H9 (cell line): ENCODE data around the gene ITGB8. TPM values are rescaled to one million over a fixed set of nuclear protein-coding genes. Genes with fewer than 3 reads are reported as not detected.

ENCODE experiments used
- DNase-seq: peaks from one replicate; pipeline ENCODE4 v3.0.0-alpha.2; 2017
- H2AFZ ChIP-seq: one replicate; pipeline ENCODE4 v1.6.1; 2013; ENCODE audit warnings: mild to moderate bottlenecking, low read length, control low read depth, moderate library complexity
- H2AK5ac ChIP-seq: 2 replicates; pipeline ENCODE4 v1.6.1; 2013; ENCODE audit warnings: low read length, control low read depth, mixed read lengths; ENCODE audit not compliant: insufficient read length
- H2BK120ac ChIP-seq: one replicate; pipeline ENCODE4 v1.6.1; 2013; ENCODE audit warnings: low read depth, mild to moderate bottlenecking, low read length, control low read depth, inconsistent platforms; ENCODE audit not compliant: poor library complexity, severe bottlenecking
- H2BK12ac ChIP-seq: 2 replicates; pipeline ENCODE4 v1.6.1; 2013; ENCODE audit warnings: low read length, control low read depth, mixed read lengths, low read depth; ENCODE audit not compliant: insufficient read length
- H2BK15ac ChIP-seq: 2 replicates; pipeline ENCODE4 v1.6.1; 2013; ENCODE audit warnings: low read depth, low read length, control low read depth
- H2BK20ac ChIP-seq: one replicate; pipeline ENCODE4 v1.6.1; 2013; ENCODE audit warnings: low read depth, mild to moderate bottlenecking, low read length, control low read depth, inconsistent platforms; ENCODE audit not compliant: poor library complexity, severe bottlenecking
- H2BK5ac ChIP-seq: 2 replicates; pipeline ENCODE4 v1.6.1; 2013; ENCODE audit warnings: low read length, control low read depth, mixed read lengths; ENCODE audit not compliant: insufficient read length
- H3K14ac ChIP-seq: 2 replicates; pipeline ENCODE4 v1.6.1; 2013; ENCODE audit warnings: low read length, control low read depth; ENCODE audit not compliant: insufficient read depth
- H3K18ac ChIP-seq: 2 replicates; pipeline ENCODE4 v1.6.1; 2013; ENCODE audit warnings: low read depth, mild to moderate bottlenecking, mixed read lengths, low read length, control low read depth; ENCODE audit not compliant: insufficient read length
- H3K23ac ChIP-seq: 2 replicates; pipeline ENCODE4 v1.6.1; 2013; ENCODE audit warnings: low read length, control low read depth, mixed read lengths, low read depth; ENCODE audit not compliant: insufficient read length
- H3K23me2 ChIP-seq: 2 replicates; pipeline ENCODE4 v1.6.1; 2013; ENCODE audit warnings: low read depth, mild to moderate bottlenecking, mixed read lengths, low read length, control low read depth; ENCODE audit not compliant: insufficient read length, poor library complexity, severe bottlenecking
- H3K27ac ChIP-seq: 2 replicates; pipeline ENCODE4 v1.5.1; 2013; ENCODE audit warnings: low read length, control low read depth, mixed read lengths, low read depth; ENCODE audit not compliant: insufficient read length
- H3K27me3 ChIP-seq: 2 replicates; pipeline ENCODE4 v1.6.1; 2013; ENCODE audit warnings: low read length, control low read depth, inconsistent platforms; ENCODE audit not compliant: insufficient read depth
- H3K4ac ChIP-seq: 2 replicates; pipeline ENCODE4 v1.6.1; 2013; ENCODE audit warnings: low read depth, mild to moderate bottlenecking, control low read depth, inconsistent platforms, low read length, moderate library complexity
- H3K4me1 ChIP-seq: 2 replicates; pipeline ENCODE4 v1.6.1; 2013; ENCODE audit warnings: low read length, control low read depth, inconsistent platforms; ENCODE audit not compliant: insufficient read depth
- H3K4me2 ChIP-seq: 2 replicates; pipeline ENCODE4 v1.6.1; 2013; ENCODE audit warnings: low read length, control low read depth, mixed read lengths; ENCODE audit not compliant: insufficient read length, insufficient read depth
- H3K56ac ChIP-seq: 2 replicates; pipeline ENCODE4 v1.6.1; 2013; ENCODE audit warnings: low read depth, mild to moderate bottlenecking, mixed read lengths, low read length, control low read depth; ENCODE audit not compliant: insufficient read length
- H3K79me1 ChIP-seq: 2 replicates; pipeline ENCODE4 v1.6.1; 2013; ENCODE audit warnings: low read depth, mild to moderate bottlenecking, moderate library complexity, low read length, control low read depth, inconsistent platforms; ENCODE audit not compliant: insufficient read depth, poor library complexity, severe bottlenecking
- H3K79me2 ChIP-seq: 2 replicates; pipeline ENCODE4 v1.6.1; 2013; ENCODE audit warnings: low read length, control low read depth, inconsistent platforms; ENCODE audit not compliant: insufficient read depth
- H3K9ac ChIP-seq: 2 replicates; pipeline ENCODE4 v1.6.1; 2013; ENCODE audit warnings: low read length, control low read depth, mixed read lengths; ENCODE audit not compliant: insufficient read length; ENCODE audit errors: extremely low read depth
- H3K9me3 ChIP-seq: one replicate; pipeline ENCODE4 v1.6.1; 2013; ENCODE audit warnings: low read depth, low read length, inconsistent platforms; ENCODE audit not compliant: control insufficient read depth
- H3T11ph ChIP-seq: one replicate; pipeline ENCODE4 v1.6.1; 2013; ENCODE audit warnings: mild to moderate bottlenecking, low read length, control low read depth, inconsistent platforms
- H4K20me1 ChIP-seq: one replicate; pipeline ENCODE4 v1.6.1; 2013; ENCODE audit not compliant: control insufficient read depth, insufficient read length, insufficient read depth
- H4K5ac ChIP-seq: 2 replicates; pipeline ENCODE4 v1.6.1; 2013; ENCODE audit warnings: low read depth, mild to moderate bottlenecking, mixed read lengths, low read length, control low read depth; ENCODE audit not compliant: insufficient read length
- H4K8ac ChIP-seq: replicated peaks from 2 replicates; pipeline ENCODE4 v1.6.1; 2013; ENCODE audit warnings: low read length, control low read depth, mixed read lengths, low read depth; ENCODE audit not compliant: insufficient read length
- H4K91ac ChIP-seq: 2 replicates; pipeline ENCODE4 v1.6.1; 2013; ENCODE audit warnings: low read depth, mild to moderate bottlenecking, moderate library complexity, mixed read lengths, low read length, control low read depth; ENCODE audit not compliant: insufficient read length
- H3K27ac Mint-ChIP-seq, 3 experiments: 2 replicates in 2 of 3; 3 replicates in 1 of 3; pipeline ENCODE4 v1.8.0; 2020 to 2021; ENCODE audit warnings: mixed read lengths in 3 of 3, mild to moderate bottlenecking in 1 of 3, moderate library complexity in 1 of 3
- H3K27me3 Mint-ChIP-seq: 2 replicates; pipeline ENCODE4 v1.8.0; 2021; ENCODE audit warnings: low read depth, mild to moderate bottlenecking, moderate library complexity, mixed read lengths
- H3K36me3 Mint-ChIP-seq, 3 experiments: 2 replicates in 2 of 3; 3 replicates in 1 of 3; pipeline ENCODE4 v1.8.0; 2020 to 2021; ENCODE audit warnings: low read depth in 3 of 3, mixed read lengths in 3 of 3; ENCODE audit not compliant: insufficient read depth in 1 of 3
- H3K4me1 Mint-ChIP-seq, 2 experiments: 2 replicates each; pipeline ENCODE4 v1.8.0; 2020; ENCODE audit warnings: mixed read lengths in 2 of 2
- H3K4me3 Mint-ChIP-seq, 2 experiments: 2 replicates in 1 of 2; 3 replicates in 1 of 2; pipeline ENCODE4 v1.8.0; 2020 to 2021; ENCODE audit warnings: mild to moderate bottlenecking in 2 of 2, mixed read lengths in 2 of 2, moderate library complexity in 1 of 2
- H3K9me3 Mint-ChIP-seq, 2 experiments: 2 replicates in 1 of 2; 3 replicates in 1 of 2; pipeline ENCODE4 v1.8.0; 2020; ENCODE audit warnings: mild to moderate bottlenecking in 2 of 2, mixed read lengths in 2 of 2, moderate library complexity in 1 of 2
- WGBS: extraction: QIAGEN DNeasy Blood & Tissue Kit; methylation state at CpG from one replicate; pipeline ENCODE4 v1.1.7; 2013; ENCODE audit warnings: missing lambda C conversion rate, low lambda C conversion rate, mixed read lengths; ENCODE audit not compliant: insufficient read length; ENCODE audit errors: extremely low coverage; 5-methylcytosine and 5-hydroxymethylcytosine counted together
- total RNA-seq: library from RNA; stranded (reverse); gene quantifications from 2 replicates; pipeline ENCODE4 v1.2.1, GENCODE V29; 2021
- TF ChIP-seq, protein P1 (sequence below): fragments of 200-600 bp; sonication (generic); conservative IDR thresholded peaks from 3 replicates; pipeline ENCODE4 v1.8.0; 2021; ENCODE audit warnings: antibody characterized with exemption, mild to moderate bottlenecking

The ITGB8 gene
- total RNA-seq, 1 experiment from 2014 or later = 7.6 TPM

DNA sequence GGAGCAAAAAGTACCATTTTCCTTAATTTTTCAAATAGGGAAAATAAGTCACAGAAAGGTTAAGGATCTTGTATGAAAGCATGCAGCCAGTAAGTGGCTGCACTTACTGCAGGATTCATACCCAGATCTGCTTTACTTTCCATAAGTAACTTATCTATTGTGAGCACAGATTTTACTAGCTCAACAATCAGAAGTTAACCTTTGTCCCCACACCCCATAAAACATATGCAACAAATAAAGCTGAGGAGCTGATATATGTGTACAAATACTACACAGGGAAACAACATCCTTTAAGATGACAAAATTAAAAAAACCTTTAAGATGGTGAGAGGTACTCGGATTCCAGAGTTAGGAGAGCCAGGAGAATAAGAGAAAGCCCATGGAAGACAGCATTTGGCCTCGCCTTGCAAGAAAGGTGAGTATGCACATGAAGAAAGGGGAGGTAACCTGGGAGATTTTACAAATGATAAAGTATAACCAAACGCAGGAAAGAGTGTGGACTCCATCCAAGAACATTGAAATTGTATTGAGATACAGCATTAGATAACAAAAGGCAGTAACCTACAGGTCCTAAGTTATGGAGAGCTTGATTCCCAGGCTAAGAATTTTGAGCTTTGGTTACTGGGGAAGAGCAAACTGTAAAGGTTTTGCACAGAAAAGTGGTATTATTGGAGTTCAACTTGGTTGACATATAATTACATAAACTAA is 87.1 kb downstream of the ITGB8 start:
- H2BK20ac ChIP-seq = no peak overlapping the region
- no peaks in the 10 kb centered on the region for H3K9me3 ChIP-seq
- no peak overlapping the region for H2BK5ac ChIP-seq
- Mint-ChIP-seq H3K27me3 (no peaks in the 10 kb centered on the region), H3K9me3 (no peaks in the 10 kb centered on the region; a peak in 1 of 5 replicates), H3K36me3 (peaks cover 0 to 5% (median 0%) of the 10 kb centered on the region in 3 experiments; a peak in 2 of 7 replicates), H3K4me3 (no peak overlapping the region), H3K4me1 (no peaks in the 10 kb centered on the region), H3K27ac (no peak overlapping the region)
- H4K8ac ChIP-seq = no peak overlapping the region
- no peak overlapping the region for H3T11ph ChIP-seq
- no CpG with 5 or more reads among the region's 3 CpGs for WGBS
- TF ChIP-seq, protein P1, sequence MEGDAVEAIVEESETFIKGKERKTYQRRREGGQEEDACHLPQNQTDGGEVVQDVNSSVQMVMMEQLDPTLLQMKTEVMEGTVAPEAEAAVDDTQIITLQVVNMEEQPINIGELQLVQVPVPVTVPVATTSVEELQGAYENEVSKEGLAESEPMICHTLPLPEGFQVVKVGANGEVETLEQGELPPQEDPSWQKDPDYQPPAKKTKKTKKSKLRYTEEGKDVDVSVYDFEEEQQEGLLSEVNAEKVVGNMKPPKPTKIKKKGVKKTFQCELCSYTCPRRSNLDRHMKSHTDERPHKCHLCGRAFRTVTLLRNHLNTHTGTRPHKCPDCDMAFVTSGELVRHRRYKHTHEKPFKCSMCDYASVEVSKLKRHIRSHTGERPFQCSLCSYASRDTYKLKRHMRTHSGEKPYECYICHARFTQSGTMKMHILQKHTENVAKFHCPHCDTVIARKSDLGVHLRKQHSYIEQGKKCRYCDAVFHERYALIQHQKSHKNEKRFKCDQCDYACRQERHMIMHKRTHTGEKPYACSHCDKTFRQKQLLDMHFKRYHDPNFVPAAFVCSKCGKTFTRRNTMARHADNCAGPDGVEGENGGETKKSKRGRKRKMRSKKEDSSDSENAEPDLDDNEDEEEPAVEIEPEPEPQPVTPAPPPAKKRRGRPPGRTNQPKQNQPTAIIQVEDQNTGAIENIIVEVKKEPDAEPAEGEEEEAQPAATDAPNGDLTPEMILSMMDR = no peak
- no peak overlapping the region for H2AK5ac ChIP-seq
- H3K27me3 ChIP-seq = no peaks in the 10 kb centered on the region
- H3K27ac ChIP-seq = no peak overlapping the region
- H4K91ac ChIP-seq = no peak overlapping the region
- H3K79me1 ChIP-seq = no peaks in the 10 kb centered on the region
- H4K5ac ChIP-seq = no peak overlapping the region
- no peak for DNase-seq
- H2BK120ac ChIP-seq = no peak overlapping the region
- no peak overlapping the region for H3K9ac ChIP-seq
- no peaks in the 10 kb centered on the region for H3K79me2 ChIP-seq
- H3K23ac ChIP-seq = no peak overlapping the region
- no peaks in the 10 kb centered on the region for H4K20me1 ChIP-seq
- no peak overlapping the region for H3K18ac ChIP-seq
- H3K4me2 ChIP-seq = no peak overlapping the region
- H3K23me2 ChIP-seq = no peaks in the 10 kb centered on the region
- H2AFZ ChIP-seq = no peak overlapping the region
- H3K4me1 ChIP-seq = no peaks in the 10 kb centered on the region
- H3K4ac ChIP-seq = no peak overlapping the region
- H2BK15ac ChIP-seq = no peak overlapping the region
- H3K14ac ChIP-seq = no peak overlapping the region
- no peak overlapping the region for H2BK12ac ChIP-seq
- H3K56ac ChIP-seq = no peak overlapping the region
